Panc1 (cell line): ENCODE measurements around the gene NTM. TPM values are rescaled to one million over a fixed set of nuclear protein-coding genes. Genes with fewer than 3 reads are reported as not detected.
A peak's percentile ranks its signal among the peaks of the same experiment; 100 is the strongest.

ENCODE experiments used
- ATAC-seq: fragments of 200-7000 bp; cut with Tn5 transposase; 2 replicates; pipeline ENCODE4 v1.9.1; 2020; ENCODE audit warnings: mild to moderate bottlenecking, moderate library complexity
- BruUV-seq: library from RNA; stranded (reverse); fragments of 400-500 nt; replicated peaks from 2 replicates; lab custom pipeline; 2021; lab: Mats Ljungman, UMichigan
- CTCF ChIA-PET: fragments of 300-600 bp; sonication (Branson Sonifier 250); formaldehyde crosslinking; loops from one replicate; lab custom pipeline; 2022; ENCODE audit warnings: antibody characterized with exemption; lab: Charles Lee
- POLR2A ChIA-PET: fragments of 300-600 bp; sonication (Branson Sonifier 250); formaldehyde crosslinking; loops from one replicate; lab custom pipeline; 2022; ENCODE audit warnings: antibody characterized with exemption; lab: Charles Lee
- DNase-seq: peaks from one replicate; pipeline ENCODE4 v3.0.0-alpha.2; 2010; ENCODE audit warnings: low read depth, low spot score
- H3K27ac ChIP-seq: 2 replicates; pipeline ENCODE4 v1.5.1; 2011; ENCODE audit warnings: mild to moderate bottlenecking, low read length, inconsistent platforms
- H3K27me3 ChIP-seq: fragments of 200-500 bp; sonication (Bioruptor generic); 2 replicates; pipeline ENCODE4 v1.6.0; 2014; ENCODE audit warnings: low read length, inconsistent platforms; ENCODE audit not compliant: control insufficient read depth, insufficient read depth
- H3K36me3 ChIP-seq: fragments of 200-500 bp; sonication (Bioruptor generic); 2 replicates; pipeline ENCODE4 v1.5.1; 2014; ENCODE audit warnings: inconsistent platforms, mild to moderate bottlenecking, low read length, moderate library complexity; ENCODE audit not compliant: control insufficient read depth, insufficient read depth
- H3K4me1 ChIP-seq: 2 replicates; pipeline ENCODE4 v1.5.1; 2011; ENCODE audit warnings: inconsistent platforms, mild to moderate bottlenecking, low read length, moderate library complexity; ENCODE audit not compliant: control insufficient read depth, insufficient read depth
- H3K4me3 ChIP-seq, 2 experiments: 2 replicates each; pipeline ENCODE4 v1.5.1; 2011 to 2012; ENCODE audit warnings: low read depth in 2 of 2, low read length in 2 of 2, mild to moderate bottlenecking in 2 of 2, inconsistent platforms in 1 of 2, moderate library complexity in 1 of 2
- H3K9me3 ChIP-seq: fragments of 200-500 bp; sonication (Bioruptor generic); 2 replicates; pipeline ENCODE4 v1.5.1; 2014; ENCODE audit warnings: low read depth, mild to moderate bottlenecking, inconsistent platforms, low read length, moderate library complexity; ENCODE audit not compliant: control insufficient read depth, insufficient read depth
- POLR2AphosphoS5 ChIP-seq: IDR thresholded peaks from 2 replicates; pipeline ENCODE4 v1.6.1; 2012; ENCODE audit warnings: mild to moderate bottlenecking, low read depth, low read length, moderate library complexity
- SIN3A ChIP-seq: IDR thresholded peaks from 2 replicates; pipeline ENCODE4 v1.6.1; 2012; ENCODE audit warnings: low read depth, mild to moderate bottlenecking, low read length, moderate library complexity, borderline replicate concordance; ENCODE audit not compliant: insufficient read depth
- TCF7L2 ChIP-seq: IDR thresholded peaks from 2 replicates; pipeline ENCODE4 v1.6.1; 2011; ENCODE audit warnings: mild to moderate bottlenecking, low read depth, low read length, inconsistent platforms
- in situ Hi-C: cut with HindIII; loops from 2 replicates; pipeline ENCODE4 v1.10.0; 2016; ENCODE audit warnings: low sequenced_read_pairs, low pct_unique_long_range_greater_than_20kb
- intact Hi-C: fragments of 100-400 bp; cut with micrococcal nuclease; formaldehyde crosslinking; loops from one replicate; pipeline ENCODE4 v1.10.0; 2022; ENCODE audit not compliant: unreplicated experiment
- total RNA-seq: library from RNA; stranded (reverse); gene quantifications from one replicate; pipeline ENCODE4 v1.2.1, GENCODE V29; 2021; ENCODE audit not compliant: unreplicated experiment
- TF ChIP-seq, protein P1 (sequence below): fragments of 450-650 bp; IDR thresholded peaks from 2 replicates; pipeline ENCODE4 v1.5.1; 2017; ENCODE audit warnings: mild to moderate bottlenecking
- TF ChIP-seq, protein P2 (sequence below), 2 experiments: IDR thresholded peaks; 2 replicates each; pipeline ENCODE4 v1.6.1; 2011 to 2012; ENCODE audit warnings: low read depth in 2 of 2, control low read depth in 1 of 2, low read length in 1 of 2, mild to moderate bottlenecking in 1 of 2, moderate library complexity in 1 of 2; ENCODE audit not compliant: insufficient read depth in 1 of 2

The NTM gene
- total RNA-seq, 1 experiment from 2014 or later = 0.10 TPM

DNA sequence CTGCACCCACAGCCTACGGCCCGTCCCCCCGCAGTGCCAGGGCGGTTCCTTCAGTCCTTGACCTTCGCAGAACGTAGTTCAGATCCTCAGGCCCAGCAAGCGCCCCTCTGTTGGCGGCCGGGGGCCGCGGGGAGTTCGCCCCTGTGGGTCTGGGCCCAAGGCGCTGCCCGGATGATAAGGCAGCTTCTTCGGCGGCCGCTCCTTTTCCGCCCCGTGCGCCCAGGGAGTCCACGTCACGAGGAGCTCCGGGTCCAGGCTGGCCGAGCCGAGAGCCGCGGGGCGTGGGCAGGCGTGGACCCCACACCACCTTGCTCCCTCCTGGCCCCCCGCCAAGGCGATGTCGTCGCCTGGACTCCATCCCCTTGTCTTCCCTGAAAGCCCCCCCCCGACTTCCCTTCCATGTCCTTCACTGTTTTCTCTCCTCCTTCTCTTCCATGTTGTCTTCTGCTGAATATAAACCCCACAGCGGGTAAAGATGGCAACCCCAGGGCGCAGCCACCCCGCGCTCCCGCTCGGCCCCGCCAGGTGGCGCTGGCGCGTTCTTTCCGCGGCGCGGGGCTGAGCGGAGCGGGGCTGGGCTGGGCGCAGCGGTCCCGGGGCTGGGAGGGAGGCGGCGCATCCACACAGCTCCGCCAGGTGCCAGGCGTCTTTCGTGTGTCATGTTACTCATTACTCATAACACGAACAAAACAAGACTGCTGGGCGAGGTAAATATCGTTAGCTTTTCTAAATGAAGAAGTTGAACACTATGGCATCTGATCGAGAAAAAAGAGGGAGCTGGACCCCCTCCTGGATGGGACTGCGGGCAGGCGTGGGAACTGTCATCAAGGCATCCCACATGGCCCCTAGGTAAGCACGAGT, 321.0 kb downstream of the NTM start:
- BruUV-seq = no TSS peak
- in situ Hi-C loops (no loop called here), intact Hi-C loops (loop anchor here (5.0 to 10.0 kb wide), 2 partner anchors 333 to 1371 kb away; no protein-coding TSS in a partner anchor)
- no peak overlapping the region for H3K4me3 ChIP-seq
- H3K4me1 ChIP-seq = no peaks in the 10 kb centered on the region
- H3K9me3 ChIP-seq = no peaks in the 10 kb centered on the region
- ChIA-PET CTCF (interaction anchor here (0.7 kb wide), 1 partner anchor 46 kb away, joined by 3 read pairs; no protein-coding TSS in a partner anchor), POLR2A (no interaction called here)
- TF ChIP-seq SIN3A = no peak
- TF ChIP-seq, protein P1, sequence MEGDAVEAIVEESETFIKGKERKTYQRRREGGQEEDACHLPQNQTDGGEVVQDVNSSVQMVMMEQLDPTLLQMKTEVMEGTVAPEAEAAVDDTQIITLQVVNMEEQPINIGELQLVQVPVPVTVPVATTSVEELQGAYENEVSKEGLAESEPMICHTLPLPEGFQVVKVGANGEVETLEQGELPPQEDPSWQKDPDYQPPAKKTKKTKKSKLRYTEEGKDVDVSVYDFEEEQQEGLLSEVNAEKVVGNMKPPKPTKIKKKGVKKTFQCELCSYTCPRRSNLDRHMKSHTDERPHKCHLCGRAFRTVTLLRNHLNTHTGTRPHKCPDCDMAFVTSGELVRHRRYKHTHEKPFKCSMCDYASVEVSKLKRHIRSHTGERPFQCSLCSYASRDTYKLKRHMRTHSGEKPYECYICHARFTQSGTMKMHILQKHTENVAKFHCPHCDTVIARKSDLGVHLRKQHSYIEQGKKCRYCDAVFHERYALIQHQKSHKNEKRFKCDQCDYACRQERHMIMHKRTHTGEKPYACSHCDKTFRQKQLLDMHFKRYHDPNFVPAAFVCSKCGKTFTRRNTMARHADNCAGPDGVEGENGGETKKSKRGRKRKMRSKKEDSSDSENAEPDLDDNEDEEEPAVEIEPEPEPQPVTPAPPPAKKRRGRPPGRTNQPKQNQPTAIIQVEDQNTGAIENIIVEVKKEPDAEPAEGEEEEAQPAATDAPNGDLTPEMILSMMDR = peak; percentile 89
- H3K27me3 ChIP-seq = peaks cover 7% of the 10 kb centered on the region; the same call in 1 of the 2 replicates
- H3K27ac ChIP-seq = no peak overlapping the region
- peak; percentile 38; the same call in 1 of the 2 replicates for ATAC-seq
- H3K36me3 ChIP-seq = no peaks in the 10 kb centered on the region
- no peak for DNase-seq

DNA sequence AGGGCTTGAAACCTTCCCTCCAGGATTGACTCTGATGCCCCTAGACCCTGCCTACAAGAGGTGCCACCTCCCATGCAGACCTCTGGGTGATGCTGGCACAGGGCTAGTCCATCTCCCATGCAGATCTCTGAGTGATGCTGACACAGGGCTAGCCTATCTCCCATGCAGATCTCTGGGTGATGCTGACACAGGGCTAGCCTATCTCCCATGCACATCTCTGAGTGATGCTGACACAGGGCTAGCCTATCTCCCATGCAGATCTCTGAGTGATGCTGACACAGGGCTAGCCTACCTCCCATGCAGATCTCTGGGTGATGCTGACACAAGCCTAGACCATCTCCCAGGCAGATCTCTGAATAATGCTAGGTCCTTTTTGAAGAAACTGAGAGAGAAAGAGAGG, 321.7 kb downstream of the NTM start:
- H3K4me3 ChIP-seq = no peak overlapping the region
- no peak for ATAC-seq
- H3K36me3 ChIP-seq = no peaks in the 10 kb centered on the region
- no peak for DNase-seq
- H3K4me1 ChIP-seq = no peaks in the 10 kb centered on the region
- H3K27me3 ChIP-seq = peaks cover 7% of the 10 kb centered on the region; the same call in 1 of the 2 replicates
- in situ Hi-C loops (no loop called here), intact Hi-C loops (loop anchor here (5.0 to 10.0 kb wide), 2 partner anchors 333 to 1370 kb away; no protein-coding TSS in a partner anchor)
- ChIA-PET CTCF (interaction anchor here (0.7 kb wide), 1 partner anchor 46 kb away, joined by 3 read pairs; no protein-coding TSS in a partner anchor), POLR2A (no interaction called here)
- BruUV-seq = no TSS peak
- TF ChIP-seq TCF7L2 (no peak), POLR2AphosphoS5 (no peak), SIN3A (no peak)
- TF ChIP-seq, protein P1 = no peak
- TF ChIP-seq, protein P2, sequence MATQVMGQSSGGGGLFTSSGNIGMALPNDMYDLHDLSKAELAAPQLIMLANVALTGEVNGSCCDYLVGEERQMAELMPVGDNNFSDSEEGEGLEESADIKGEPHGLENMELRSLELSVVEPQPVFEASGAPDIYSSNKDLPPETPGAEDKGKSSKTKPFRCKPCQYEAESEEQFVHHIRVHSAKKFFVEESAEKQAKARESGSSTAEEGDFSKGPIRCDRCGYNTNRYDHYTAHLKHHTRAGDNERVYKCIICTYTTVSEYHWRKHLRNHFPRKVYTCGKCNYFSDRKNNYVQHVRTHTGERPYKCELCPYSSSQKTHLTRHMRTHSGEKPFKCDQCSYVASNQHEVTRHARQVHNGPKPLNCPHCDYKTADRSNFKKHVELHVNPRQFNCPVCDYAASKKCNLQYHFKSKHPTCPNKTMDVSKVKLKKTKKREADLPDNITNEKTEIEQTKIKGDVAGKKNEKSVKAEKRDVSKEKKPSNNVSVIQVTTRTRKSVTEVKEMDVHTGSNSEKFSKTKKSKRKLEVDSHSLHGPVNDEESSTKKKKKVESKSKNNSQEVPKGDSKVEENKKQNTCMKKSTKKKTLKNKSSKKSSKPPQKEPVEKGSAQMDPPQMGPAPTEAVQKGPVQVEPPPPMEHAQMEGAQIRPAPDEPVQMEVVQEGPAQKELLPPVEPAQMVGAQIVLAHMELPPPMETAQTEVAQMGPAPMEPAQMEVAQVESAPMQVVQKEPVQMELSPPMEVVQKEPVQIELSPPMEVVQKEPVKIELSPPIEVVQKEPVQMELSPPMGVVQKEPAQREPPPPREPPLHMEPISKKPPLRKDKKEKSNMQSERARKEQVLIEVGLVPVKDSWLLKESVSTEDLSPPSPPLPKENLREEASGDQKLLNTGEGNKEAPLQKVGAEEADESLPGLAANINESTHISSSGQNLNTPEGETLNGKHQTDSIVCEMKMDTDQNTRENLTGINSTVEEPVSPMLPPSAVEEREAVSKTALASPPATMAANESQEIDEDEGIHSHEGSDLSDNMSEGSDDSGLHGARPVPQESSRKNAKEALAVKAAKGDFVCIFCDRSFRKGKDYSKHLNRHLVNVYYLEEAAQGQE (IDR thresholded peaks at IDR 0.05; ENCODE audit: insufficient read depth in 1 of 2, low read depth in 2 of 2, low read length in 1 of 2) = no peak
- no peak overlapping the region for H3K27ac ChIP-seq
- no peaks in the 10 kb centered on the region for H3K9me3 ChIP-seq
